ENCODE measurements around the gene MIA3.

GRCh38 chr1:222657899-222658298 is 40.0 kb downstream of the MIA3 start:
- TF ChIP-seq TAF1 (IDR thresholded peaks at IDR 0.05; ENCODE audit: borderline replicate concordance, insufficient read depth, low read length) = no peak
- TF ChIP-seq SIN3A (IDR thresholded peaks at IDR 0.05; ENCODE audit: borderline replicate concordance, insufficient read depth, low read length) = no peak
- no peak for TF ChIP-seq REST (IDR thresholded peaks at IDR 0.05; ENCODE audit: insufficient read depth in 1 of 2, low read depth in 2 of 2, low read length in 2 of 2)
- no peak for TF ChIP-seq POLR2AphosphoS5 (IDR thresholded peaks at IDR 0.05; ENCODE audit: low read depth, low read length)

All from PFSK-1 (cell line).